Measurements from ENCODE around the gene MYCBP2. TPM values are rescaled to one million over a fixed set of nuclear protein-coding genes. Genes with fewer than 3 reads are reported as not detected.
"Not testable (repeated sequence)": the region's sequence is repeated elsewhere in the genome, so short reads cannot be mapped to it uniquely, and the experiment has no call there.

Gene MYCBP2
- total RNA-seq, 2 experiments from 2014 or later = 81.9 to 105 TPM

DNA sequence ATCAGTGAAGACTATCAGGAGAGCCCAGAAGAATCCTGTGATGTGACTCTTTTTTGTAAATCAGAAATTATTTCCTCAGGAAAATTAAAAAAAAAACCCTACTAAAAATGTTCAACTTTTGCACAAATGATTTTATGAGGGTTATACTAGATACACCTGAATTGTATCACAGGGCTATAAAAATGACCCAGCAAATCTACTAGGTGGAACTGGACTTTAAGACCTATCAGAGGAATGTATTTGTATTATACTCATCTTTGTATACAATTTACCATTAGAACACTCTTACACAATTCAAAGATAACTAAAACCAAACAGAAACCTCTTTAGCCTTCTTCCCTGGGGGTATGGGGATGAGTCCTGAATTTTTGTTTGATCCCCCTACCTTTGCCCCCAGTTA, 307.1 kb downstream of the MYCBP2 start:
- CTCF ChIA-PET = interaction anchor here (0.6 kb wide), 1 partner anchor 459 kb away, joined by 5 read pairs; no protein-coding TSS in a partner anchor
- Mint-ChIP-seq H3K27ac (no peak overlapping the region), H3K4me3 (no peak overlapping the region), H3K36me3 (ENCODE audit: low read depth) (peaks cover 59% of the 10 kb centered on the region), H3K4me1 (peaks cover 46% of the 10 kb centered on the region), H3K27me3 (no peaks in the 10 kb centered on the region), H3K9me3 (no peaks in the 10 kb centered on the region)
- POLR2A ChIA-PET = interaction anchor here (4.9 to 7.0 kb wide), 2 partner anchors 7 to 27 kb away, joined by 20 to 62 read pairs; partner anchors contain the start of genes CLN5 and FBXL3
- no peak for DNase-seq

DNA sequence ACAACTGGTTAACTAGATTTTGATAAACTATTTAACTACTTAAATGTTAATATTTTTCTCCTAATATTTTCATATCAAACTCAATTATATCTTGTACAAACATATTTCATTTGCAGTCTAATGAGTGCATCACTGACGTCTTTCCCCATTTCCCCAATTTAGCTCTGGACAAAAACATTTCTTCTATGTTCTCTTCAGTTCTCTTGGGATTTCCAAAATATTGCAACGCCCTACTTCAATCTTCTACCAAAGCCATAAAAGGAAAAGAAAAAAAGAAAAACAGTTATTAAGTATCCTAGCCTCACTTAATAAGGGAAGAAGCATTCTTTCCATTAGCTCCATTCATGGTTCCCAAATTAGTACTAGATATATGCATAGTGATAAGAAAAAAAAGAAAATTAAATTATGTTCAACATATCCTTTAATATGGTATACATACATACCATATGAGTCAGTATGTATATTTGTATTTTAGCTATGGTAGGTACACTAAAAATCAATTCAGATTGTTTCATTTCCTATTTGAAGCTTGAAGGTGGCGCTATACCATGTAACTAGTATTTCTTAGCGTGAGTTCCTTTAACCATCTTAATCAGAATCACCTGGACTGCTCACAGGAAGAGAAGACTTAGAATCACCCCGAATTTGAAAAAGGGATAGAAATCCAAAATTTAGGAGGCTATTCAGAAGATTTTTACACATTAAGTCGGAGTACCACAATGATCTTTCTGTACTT, 309.8 kb downstream of the MYCBP2 start:
- Mint-ChIP-seq H3K27me3 (no peaks in the 10 kb centered on the region), H3K9me3 (no peaks in the 10 kb centered on the region), H3K4me1 (peaks cover 31% of the 10 kb centered on the region), H3K36me3 (ENCODE audit: low read depth) (peaks cover 68% of the 10 kb centered on the region), H3K27ac (no peak overlapping the region), H3K4me3 (no peak overlapping the region)
- ChIA-PET CTCF (interaction anchor here (0.8 to 1.1 kb wide), 2 partner anchors 9 to 14 kb away, joined by 4 to 6 read pairs; no protein-coding TSS in a partner anchor), POLR2A (interaction anchor here (0.6 to 7.0 kb wide), 3 partner anchors 10 to 461 kb away, joined by 3 to 62 read pairs (median 20); partner anchors contain the start of genes CLN5 and FBXL3)
- DNase-seq = no peak

GRCh38 chr13:77016251-77016812, 310.6 kb downstream of the MYCBP2 start:
- H3K27ac Mint-ChIP-seq = no peak overlapping the region
- ChIA-PET CTCF (interaction anchor here (0.8 to 1.1 kb wide), 3 partner anchors 10 to 14 kb away, joined by 3 to 6 read pairs (median 4); no protein-coding TSS in a partner anchor), POLR2A (interaction anchor here (1.7 to 7.0 kb wide), 3 partner anchors 10 to 40 kb away, joined by 4 to 62 read pairs (median 20); partner anchors contain the start of genes CLN5 and FBXL3)
- no peak for DNase-seq
- H3K27me3 Mint-ChIP-seq = no peaks in the 10 kb centered on the region
- peaks cover 26% of the 10 kb centered on the region for H3K4me1 Mint-ChIP-seq
- H3K4me3 Mint-ChIP-seq = no peak overlapping the region
- peaks cover 70% of the 10 kb centered on the region for H3K36me3 Mint-ChIP-seq (ENCODE audit: low read depth)
- H3K9me3 Mint-ChIP-seq = no peaks in the 10 kb centered on the region

DNA sequence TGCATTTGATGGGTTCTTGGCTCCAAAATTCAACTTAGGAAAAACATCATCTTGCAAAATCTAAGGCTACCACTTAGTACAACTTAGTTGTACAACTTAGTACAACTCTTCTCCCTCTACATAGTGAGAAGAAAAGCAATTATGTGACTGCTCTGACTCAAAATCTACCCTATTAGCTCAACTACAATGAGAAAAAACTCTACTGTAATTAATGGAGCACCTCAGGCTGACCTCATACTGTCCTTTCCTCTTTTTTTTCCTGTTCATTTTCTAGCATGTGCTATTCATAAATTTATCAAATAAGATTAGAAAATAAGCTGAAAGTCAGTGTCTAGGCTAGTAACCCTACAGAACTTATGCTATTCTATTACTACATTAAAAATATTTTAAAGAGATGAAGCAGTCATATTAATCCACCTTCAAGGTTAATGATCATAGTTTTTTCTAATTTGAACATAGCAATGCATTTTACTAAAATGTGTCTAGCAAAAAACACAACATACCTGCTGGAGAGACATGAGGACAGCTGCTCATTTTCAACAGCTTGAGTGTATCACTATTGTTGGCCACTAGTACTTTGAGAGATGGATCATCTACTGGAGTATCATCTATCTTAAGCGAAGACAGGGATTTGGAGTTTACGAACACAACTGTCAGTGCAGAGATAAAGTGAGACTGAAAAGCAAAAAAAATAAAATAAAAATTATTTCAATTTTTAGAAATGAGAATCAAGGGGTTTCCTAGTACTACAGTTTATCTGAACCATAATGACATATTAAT, 311.8 kb downstream of the MYCBP2 start:
- POLR2A ChIA-PET = interaction anchor here (1.2 to 7.0 kb wide), 4 partner anchors 12 to 41 kb away, joined by 4 to 62 read pairs (median 4); partner anchors contain the start of gene FBXL3
- no peak overlapping the region for H3K4me3 Mint-ChIP-seq
- no peaks in the 10 kb centered on the region for H3K9me3 Mint-ChIP-seq
- H3K4me1 Mint-ChIP-seq = peaks cover 20% of the 10 kb centered on the region
- H3K36me3 Mint-ChIP-seq (ENCODE audit: low read depth) = peaks cover 75% of the 10 kb centered on the region
- no peak for DNase-seq
- CTCF ChIA-PET = interaction anchor here (1.0 to 1.1 kb wide), 4 partner anchors 11 to 34 kb away, joined by 3 to 4 read pairs (median 3); no protein-coding TSS in a partner anchor
- H3K27me3 Mint-ChIP-seq = no peaks in the 10 kb centered on the region
- no peak overlapping the region for H3K27ac Mint-ChIP-seq

DNA sequence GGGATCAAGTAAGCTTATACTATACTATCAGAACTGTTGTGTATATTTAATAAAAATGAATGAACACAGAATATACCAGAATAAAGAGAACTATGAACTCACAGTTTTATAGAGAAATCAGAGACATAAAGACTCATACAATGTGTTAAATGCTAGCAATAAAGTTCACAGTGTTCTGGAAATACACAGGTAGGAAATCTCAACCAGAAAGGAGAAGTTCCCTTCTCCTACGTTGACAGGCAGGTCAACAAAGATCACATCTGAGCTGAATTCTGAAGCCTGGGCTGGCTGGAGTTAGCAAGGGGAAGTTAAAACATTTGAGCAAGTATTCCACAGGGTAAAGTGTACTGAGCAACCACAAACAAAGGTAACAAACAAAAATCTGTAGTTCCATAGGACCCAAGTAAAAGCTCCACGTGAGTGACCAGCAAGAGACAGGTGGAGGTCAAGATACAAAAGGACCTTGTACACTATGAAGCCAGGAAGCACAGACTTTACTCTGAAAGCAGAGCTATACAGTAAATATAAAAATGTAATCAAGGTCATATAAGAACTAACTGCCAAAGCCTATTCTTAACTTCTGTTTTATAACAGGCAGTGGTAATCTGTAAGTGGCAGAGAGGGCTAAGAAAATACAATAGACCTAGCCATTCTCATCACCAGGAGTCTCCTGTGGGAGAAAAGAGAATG, 312.9 kb downstream of the MYCBP2 start:
- Mint-ChIP-seq H3K27me3 (no peaks in the 10 kb centered on the region), H3K36me3 (ENCODE audit: low read depth) (peaks cover 82% of the 10 kb centered on the region), H3K4me3 (no peak overlapping the region), H3K27ac (no peak overlapping the region), H3K4me1 (peaks cover 23% of the 10 kb centered on the region), H3K9me3 (no peaks in the 10 kb centered on the region)
- POLR2A ChIA-PET = interaction anchor here (1.2 to 7.0 kb wide), 3 partner anchors 13 to 23 kb away, joined by 4 to 62 read pairs (median 4); partner anchors contain the start of gene FBXL3
- CTCF ChIA-PET = interaction anchor here (0.6 to 1.0 kb wide), 2 partner anchors 12 to 464 kb away, joined by 3 to 4 read pairs; no protein-coding TSS in a partner anchor
- DNase-seq = no peak

GRCh38 chr13:77009719-77010118, 317.2 kb downstream of the MYCBP2 start:
- DNase-seq, H3K9me3 Mint-ChIP-seq, H3K27me3 Mint-ChIP-seq, H3K4me3 Mint-ChIP-seq, H3K27ac Mint-ChIP-seq: not testable (repeated sequence)
- H3K4me1 Mint-ChIP-seq = peaks cover 31% of the 10 kb centered on the region
- H3K36me3 Mint-ChIP-seq (ENCODE audit: low read depth) = peaks cover 67% of the 10 kb centered on the region
- ChIA-PET POLR2A (interaction anchor here (1.0 to 3.7 kb wide), 6 partner anchors 8 to 315 kb away, joined by 3 to 29 read pairs (median 5); partner anchors contain the start of genes CLN5 and FBXL3), CTCF (interaction anchor here (1.7 kb wide), 1 partner anchor 16 kb away, joined by 9 read pairs; no protein-coding TSS in a partner anchor)

DNA sequence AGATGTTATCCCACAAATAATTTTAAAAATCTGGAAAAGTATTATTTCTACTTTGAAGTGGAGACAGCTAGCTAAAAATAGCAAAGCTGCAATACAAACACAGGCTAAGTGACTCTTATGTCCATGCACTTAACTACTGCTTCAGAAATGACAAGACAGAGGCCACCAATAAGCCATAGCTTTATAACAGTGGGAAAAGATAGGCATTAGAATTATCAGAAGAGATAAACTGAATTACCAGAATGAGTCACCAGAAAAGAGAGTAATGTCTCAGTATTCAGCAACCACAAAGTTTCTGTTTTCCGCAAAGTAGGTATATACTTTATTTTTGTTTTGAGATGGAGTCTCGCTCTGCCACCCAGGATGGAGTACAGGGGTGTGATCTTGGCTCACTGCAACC, 317.9 kb downstream of the MYCBP2 start:
- H3K4me3 Mint-ChIP-seq = no peak overlapping the region
- POLR2A ChIA-PET = interaction anchor here (0.9 to 3.7 kb wide), 6 partner anchors 9 to 316 kb away, joined by 3 to 29 read pairs (median 6); partner anchors contain the start of genes CLN5 and FBXL3
- no peak for DNase-seq
- H3K4me1 Mint-ChIP-seq = peaks cover 27% of the 10 kb centered on the region
- CTCF ChIA-PET = interaction anchor here (1.0 to 1.7 kb wide), 3 partner anchors 9 to 16 kb away, joined by 3 to 9 read pairs (median 3); no protein-coding TSS in a partner anchor
- no peak overlapping the region for H3K27ac Mint-ChIP-seq
- no peaks in the 10 kb centered on the region for H3K27me3 Mint-ChIP-seq
- H3K9me3 Mint-ChIP-seq = no peaks in the 10 kb centered on the region
- H3K36me3 Mint-ChIP-seq (ENCODE audit: low read depth) = peaks cover 65% of the 10 kb centered on the region

DNA sequence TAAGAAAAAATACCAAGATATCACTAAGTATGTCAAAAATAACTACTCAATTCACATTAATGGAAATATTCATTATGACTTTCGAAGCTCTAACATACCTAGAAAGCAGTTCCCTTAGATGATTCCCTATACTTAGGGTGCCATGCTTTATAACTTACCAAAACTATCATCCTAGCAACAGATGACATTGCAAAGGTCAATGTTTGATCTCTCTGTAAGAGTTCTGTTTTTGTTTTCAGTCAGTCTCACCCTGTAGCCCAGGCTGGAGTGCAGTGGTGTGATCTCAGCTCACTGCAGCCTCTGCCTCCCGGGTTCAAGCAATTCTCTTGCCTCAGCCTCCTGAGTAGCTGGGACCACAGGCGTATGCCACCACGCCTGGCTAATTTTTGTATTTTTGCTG, 318.6 kb downstream of the MYCBP2 start:
- not testable (repeated sequence) for H3K4me3 Mint-ChIP-seq, DNase-seq, H3K27ac Mint-ChIP-seq, H3K27me3 Mint-ChIP-seq, H3K9me3 Mint-ChIP-seq
- ChIA-PET CTCF (interaction anchor here (1.0 to 1.7 kb wide), 3 partner anchors 9 to 17 kb away, joined by 3 to 9 read pairs (median 3); no protein-coding TSS in a partner anchor), POLR2A (interaction anchor here (0.9 to 3.7 kb wide), 6 partner anchors 9 to 317 kb away, joined by 3 to 29 read pairs (median 6); partner anchors contain the start of genes CLN5 and FBXL3)
- peaks cover 25% of the 10 kb centered on the region for H3K4me1 Mint-ChIP-seq
- peaks cover 58% of the 10 kb centered on the region for H3K36me3 Mint-ChIP-seq (ENCODE audit: low read depth)

DNA sequence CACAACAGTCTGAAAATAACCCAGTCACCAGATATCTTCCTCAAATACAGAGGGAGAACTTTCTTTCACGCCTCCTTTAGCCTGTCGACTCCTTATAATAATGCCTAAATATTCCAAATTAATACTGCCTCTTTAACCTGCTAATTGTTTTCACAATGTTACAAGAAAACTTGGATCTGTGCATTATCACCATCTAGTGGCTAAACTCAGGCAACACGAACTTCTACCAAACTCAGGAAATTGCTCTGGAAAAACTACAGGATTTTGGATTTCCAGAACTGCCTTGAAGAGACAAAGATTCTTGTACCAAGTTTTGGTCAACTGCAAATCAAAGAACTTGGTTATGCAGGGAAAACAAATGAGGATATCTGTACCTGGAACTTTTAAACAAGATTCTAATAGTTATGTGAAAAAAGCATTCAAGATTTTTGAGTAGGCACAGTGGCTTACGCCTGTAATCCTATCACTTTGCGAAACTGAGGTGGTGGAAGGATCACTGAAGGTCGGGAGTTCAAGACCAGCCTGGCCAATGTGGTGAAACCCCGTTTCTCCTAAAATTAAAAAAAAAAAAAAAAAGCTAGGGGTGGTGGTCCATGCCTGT, 324.2 kb downstream of the MYCBP2 start:
- Mint-ChIP-seq H3K27ac (no peak overlapping the region), H3K9me3 (no peaks in the 10 kb centered on the region), H3K27me3 (no peaks in the 10 kb centered on the region), H3K4me1 (peaks cover 19% of the 10 kb centered on the region), H3K36me3 (ENCODE audit: low read depth) (peaks cover 43% of the 10 kb centered on the region), H3K4me3 (no peak overlapping the region)
- no peak for DNase-seq
- ChIA-PET CTCF (interaction anchor here (0.6 to 3.6 kb wide), 14 partner anchors 9 to 511 kb away, joined by 3 to 19 read pairs (median 4); no protein-coding TSS in a partner anchor), POLR2A (interaction anchor here (0.9 to 4.1 kb wide), 3 partner anchors 10 to 475 kb away, joined by 3 to 35 read pairs (median 10); partner anchors contain the start of genes CLN5 and FBXL3)

DNA sequence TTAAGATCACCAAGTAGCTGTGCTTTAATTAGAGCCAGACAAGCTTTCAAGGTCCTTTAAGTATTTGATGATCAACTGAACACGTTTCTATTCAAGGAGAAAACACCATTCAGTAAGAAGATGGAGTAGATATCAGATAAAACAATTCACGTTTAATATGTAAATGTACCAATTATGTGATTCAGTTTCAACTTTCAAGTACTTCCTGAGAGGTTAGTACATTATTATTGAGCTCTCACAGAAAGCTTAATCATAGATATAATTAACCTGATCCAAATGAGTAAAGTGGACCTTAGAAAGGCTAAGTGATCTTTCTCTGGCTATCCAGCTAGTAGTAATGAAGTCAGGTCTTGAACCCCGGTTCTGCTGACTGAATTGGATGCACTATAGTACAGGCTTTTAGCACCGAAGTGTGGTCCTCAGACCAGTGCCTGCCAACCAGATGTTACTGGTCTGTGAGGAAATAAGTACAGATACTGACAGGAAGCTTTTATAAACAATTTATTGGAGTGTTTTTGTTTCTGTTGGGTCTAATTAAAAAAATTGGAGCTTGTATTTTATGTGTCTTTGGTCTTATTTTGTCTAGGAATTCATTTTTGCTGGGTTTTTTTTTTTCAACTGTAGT, 324.8 kb downstream of the MYCBP2 start:
- peaks cover 37% of the 10 kb centered on the region for H3K36me3 Mint-ChIP-seq (ENCODE audit: low read depth)
- DNase-seq = no peak
- H3K4me1 Mint-ChIP-seq = peaks cover 16% of the 10 kb centered on the region
- H3K4me3 Mint-ChIP-seq = no peak overlapping the region
- POLR2A ChIA-PET = interaction anchor here (0.6 to 4.1 kb wide), 5 partner anchors 8 to 475 kb away, joined by 3 to 35 read pairs (median 4); partner anchors contain the start of genes CLN5 and FBXL3
- no peaks in the 10 kb centered on the region for H3K9me3 Mint-ChIP-seq
- CTCF ChIA-PET = interaction anchor here (0.7 to 3.6 kb wide), 14 partner anchors 8 to 476 kb away, joined by 3 to 19 read pairs (median 4); partner anchors contain the start of gene KCTD12
- no peaks in the 10 kb centered on the region for H3K27me3 Mint-ChIP-seq
- H3K27ac Mint-ChIP-seq = no peak overlapping the region

- peaks cover 15% of the 10 kb centered on the region for H3K4me1 Mint-ChIP-seq
- CTCF ChIA-PET = interaction anchor here (0.7 to 3.6 kb wide), 12 partner anchors 8 to 476 kb away, joined by 3 to 19 read pairs (median 4); partner anchors contain the start of gene KCTD12
- no peak overlapping the region for H3K4me3 Mint-ChIP-seq
- H3K36me3 Mint-ChIP-seq (ENCODE audit: low read depth) = peaks cover 40% of the 10 kb centered on the region
- DNase-seq = no peak
- no peaks in the 10 kb centered on the region for H3K27me3 Mint-ChIP-seq
- no peak overlapping the region for H3K27ac Mint-ChIP-seq
- POLR2A ChIA-PET = interaction anchor here (0.6 to 4.1 kb wide), 5 partner anchors 9 to 53 kb away, joined by 3 to 35 read pairs (median 4); partner anchors contain the start of genes CLN5 and FBXL3
- H3K9me3 Mint-ChIP-seq = no peaks in the 10 kb centered on the region
These were observed 325.4 kb downstream of the MYCBP2 start for GRCh38 chr13:77001540-77001939.
